Measurements from ENCODE around the gene PTPRD. TPM values are rescaled to one million over a fixed set of nuclear protein-coding genes. Genes with fewer than 3 reads are reported as not detected.
"Not testable (repeated sequence)": the region's sequence is repeated elsewhere in the genome, so short reads cannot be mapped to it uniquely, and the experiment has no call there.

PTPRD gene
- total RNA-seq, 4 donors from 2014 or later: 19.6 to 78.9 (median 45.6) TPM

GRCh38 chr9:9483175-9483574, 1129.6 kb downstream of the PTPRD start:
- Histone ChIP-seq H3K4me3 (replicated peaks in 1 of 3) (no peak overlapping the region), H3K9me3 (no peaks in the 10 kb centered on the region), H3K27ac (no peak overlapping the region), H3K36me3 (no peaks in the 10 kb centered on the region), H3K27me3 (no peaks in the 10 kb centered on the region), H3K4me1 (no peaks in the 10 kb centered on the region)
- WGBS, 2 donors: 72 to 77% methylated on average over 3 of the region's 3 CpGs
- intact Hi-C loops (cut with DNase I): no loop called here
- DNase-seq: no peak
- TF ChIP-seq POLR2A (IDR thresholded peaks at IDR 0.05) (no peak), CTCF (IDR thresholded peaks at IDR 0.05) (no peak)

GRCh38 chr9:9478741-9479140, 1134.1 kb downstream of the PTPRD start:
- Histone ChIP-seq H3K4me1 (no peaks in the 10 kb centered on the region), H3K36me3 (no peaks in the 10 kb centered on the region), H3K27me3 (no peaks in the 10 kb centered on the region), H3K27ac (no peak overlapping the region), H3K9me3 (no peaks in the 10 kb centered on the region), H3K4me3 (replicated peaks in 1 of 3) (no peak overlapping the region)
- TF ChIP-seq CTCF (IDR thresholded peaks at IDR 0.05) (no peak), POLR2A (IDR thresholded peaks at IDR 0.05) (no peak)
- WGBS, 2 donors: 53 to 60% methylated on average over 3 of the region's 3 CpGs
- no peak for DNase-seq
- intact Hi-C loops (cut with DNase I): no loop called here

GRCh38 chr9:9469271-9469670, 1143.5 kb downstream of the PTPRD start:
- no peak for DNase-seq
- no peaks in the 10 kb centered on the region for H3K9me3 ChIP-seq
- 89 to 90% methylated on average over 2 of the region's 2 CpGs for WGBS, 2 donors
- no peak overlapping the region for H3K27ac ChIP-seq
- no peaks in the 10 kb centered on the region for H3K4me1 ChIP-seq
- intact Hi-C loops (cut with DNase I): no loop called here
- no peak overlapping the region for H3K4me3 ChIP-seq (replicated peaks in 1 of 3)
- no peaks in the 10 kb centered on the region for H3K27me3 ChIP-seq
- no peaks in the 10 kb centered on the region for H3K36me3 ChIP-seq
- TF ChIP-seq POLR2A (IDR thresholded peaks at IDR 0.05) (no peak), CTCF (IDR thresholded peaks at IDR 0.05) (no peak)

- 94 to 96% methylated on average over 16 to 19 of the region's 19 CpGs for WGBS, 2 donors
- H3K4me1 ChIP-seq; H3K27ac ChIP-seq; DNase-seq; H3K4me3 ChIP-seq (replicated peaks in 1 of 3); H3K36me3 ChIP-seq; H3K9me3 ChIP-seq; intact Hi-C loops (cut with DNase I); H3K27me3 ChIP-seq: not testable (repeated sequence)
Measured at GRCh38 chr9:9441874-9442273, 1170.9 kb downstream of the PTPRD start.

GRCh38 chr9:9437641-9438040, 1175.2 kb downstream of the PTPRD start:
- H3K27me3 ChIP-seq: no peaks in the 10 kb centered on the region
- H3K27ac ChIP-seq: no peak overlapping the region
- H3K9me3 ChIP-seq: no peaks in the 10 kb centered on the region
- intact Hi-C loops (cut with DNase I): no loop called here
- no peaks in the 10 kb centered on the region for H3K36me3 ChIP-seq
- no peak for DNase-seq
- TF ChIP-seq POLR2A (IDR thresholded peaks at IDR 0.05): no peak
- TF ChIP-seq CTCF (IDR thresholded peaks at IDR 0.05): no peak
- H3K4me3 ChIP-seq (replicated peaks in 1 of 3): no peak overlapping the region
- no peaks in the 10 kb centered on the region for H3K4me1 ChIP-seq
- WGBS, 2 donors: 64 to 69% methylated on average over 4 of the region's 4 CpGs

GRCh38 chr9:9426454-9426853, 1186.3 kb downstream of the PTPRD start:
- intact Hi-C loops (cut with DNase I); DNase-seq; H3K4me3 ChIP-seq (replicated peaks in 1 of 3); H3K27ac ChIP-seq; H3K9me3 ChIP-seq; H3K27me3 ChIP-seq; H3K36me3 ChIP-seq; H3K4me1 ChIP-seq: not testable (repeated sequence)
- 93 to 96% methylated on average over 10 of the region's 10 CpGs for WGBS, 2 donors

Data from thyroid gland (tissue), 4 donors.